Dermis microvascular lymphatic vessel endothelial cell (primary cell): ENCODE measurements around the gene MEG3. TPM values are rescaled to one million over a fixed set of nuclear protein-coding genes. Genes with fewer than 3 reads are reported as not detected.

Experiments
- DNase-seq, 2 donors: peaks; one replicate each; pipeline versions ENCODE4 v3.0.0 to v3.0.0-alpha.2; 2010; ENCODE audit warnings: low read depth in 2 of 2
- total RNA-seq: library from RNA; depleted of rRNA; stranded (reverse); fragments of >200 nt; gene quantifications from 2 replicates; pipeline ENCODE4 v1.2.1, GENCODE V29; 2014

The MEG3 gene
- total RNA-seq, 1 donor from 2014 or later = 1.2 TPM

- DNase-seq = no peak
Observed at GRCh38 chr14:100880271-100881101, 54.6 kb downstream of the MEG3 start.

GRCh38 chr14:100881211-100882025 lies 55.5 kb downstream of the MEG3 start:
- no peak for DNase-seq

GRCh38 chr14:100882026-100882967 lies 56.4 kb downstream of the MEG3 start:
- DNase-seq = no peak

GRCh38 chr14:100882991-100883788 lies 57.3 kb downstream of the MEG3 start:
- no peak for DNase-seq

- no peak for DNase-seq
Observed at GRCh38 chr14:100883789-100884101, 57.8 kb downstream of the MEG3 start.

- DNase-seq = no peak
Observed at GRCh38 chr14:100884456-100884855, 58.5 kb downstream of the MEG3 start.

- no peak for DNase-seq
Observed at GRCh38 chr14:100885196-100885595, 59.3 kb downstream of the MEG3 start.

- no peak for DNase-seq
Observed at GRCh38 chr14:100885617-100886016, 59.7 kb downstream of the MEG3 start.

- no peak for DNase-seq
Observed at GRCh38 chr14:100887728-100888335, 61.9 kb downstream of the MEG3 start.

- no peak for DNase-seq
Observed at GRCh38 chr14:100888789-100889315, 62.9 kb downstream of the MEG3 start.

- no peak for DNase-seq
Observed at GRCh38 chr14:100889641-100890040, 63.7 kb downstream of the MEG3 start.

GRCh38 chr14:100890061-100890850 lies 64.3 kb downstream of the MEG3 start:
- DNase-seq = no peak

GRCh38 chr14:100891051-100891450 lies 65.1 kb downstream of the MEG3 start:
- DNase-seq = no peak

GRCh38 chr14:100891501-100892445 lies 65.9 kb downstream of the MEG3 start:
- DNase-seq = no peak

GRCh38 chr14:100892496-100893227 lies 66.7 kb downstream of the MEG3 start:
- no peak for DNase-seq

GRCh38 chr14:100893228-100893601 lies 67.3 kb downstream of the MEG3 start:
- DNase-seq = no peak

- DNase-seq = no peak
Observed at GRCh38 chr14:100893760-100894159, 67.8 kb downstream of the MEG3 start.

GRCh38 chr14:100894416-100894815 lies 68.5 kb downstream of the MEG3 start:
- no peak for DNase-seq
